A673 (cell line): Measurements from ENCODE around the gene IZUMO2. TPM values are rescaled to one million over a fixed set of nuclear protein-coding genes. Genes with fewer than 3 reads are reported as not detected.
A peak's percentile ranks its signal among the peaks of the same experiment; 100 is the strongest.

Experiments
- BruUV-seq: library from RNA; stranded (reverse); fragments of 400-500 nt; replicated peaks from 2 replicates; lab custom pipeline; 2021; lab: Mats Ljungman, UMichigan
- CTCF ChIA-PET: fragments of 300-600 bp; sonication (Branson Sonifier 250); formaldehyde crosslinking; loops from one replicate; lab custom pipeline; 2022; ENCODE audit warnings: antibody characterized with exemption; lab: Charles Lee
- POLR2A ChIA-PET: fragments of 300-600 bp; sonication (Branson Sonifier 250); formaldehyde crosslinking; loops from one replicate; lab custom pipeline; 2022; ENCODE audit warnings: antibody characterized with exemption; ENCODE audit not compliant: low non-redundant PET; lab: Charles Lee
- DNase-seq: peaks from one replicate; pipeline ENCODE4 v3.0.0-alpha.2; 2015; ENCODE audit warnings: low spot score
- H3K27ac ChIP-seq: fragments of 200-600 bp; sonication (generic); 2 replicates; pipeline ENCODE4 v1.5.1; 2016; ENCODE audit warnings: mixed run types, low read depth, mild to moderate bottlenecking, mixed read lengths, antibody characterized with exemption, low read length; ENCODE audit not compliant: poor library complexity, severe bottlenecking
- H3K27me3 ChIP-seq: fragments of 200-600 bp; sonication (generic); replicated peaks from 2 replicates; pipeline ENCODE4 v1.6.1; 2017; ENCODE audit warnings: mixed run types, low read depth, mild to moderate bottlenecking, mixed read lengths, antibody characterized with exemption, low read length; ENCODE audit not compliant: insufficient read depth, poor library complexity
- H3K36me3 ChIP-seq: fragments of 200-600 bp; sonication (generic); 2 replicates; pipeline ENCODE4 v1.6.1; 2016; ENCODE audit warnings: mixed run types, mild to moderate bottlenecking, mixed read lengths, antibody characterized with exemption, low read length; ENCODE audit not compliant: insufficient read depth, poor library complexity, severe bottlenecking
- H3K4me1 ChIP-seq: fragments of 200-600 bp; sonication (generic); 2 replicates; pipeline ENCODE4 v1.6.1; 2017; ENCODE audit warnings: mixed run types, mild to moderate bottlenecking, mixed read lengths, antibody characterized with exemption, low read length; ENCODE audit not compliant: insufficient read depth, poor library complexity, severe bottlenecking
- H3K4me3 ChIP-seq: fragments of 200-600 bp; sonication (generic); 2 replicates; pipeline ENCODE4 v1.5.1; 2016; ENCODE audit warnings: low read depth, mixed run types, mild to moderate bottlenecking, mixed read lengths, low read length; ENCODE audit not compliant: poor library complexity, severe bottlenecking
- H3K9me3 ChIP-seq: fragments of 200-600 bp; sonication (generic); 2 replicates; pipeline ENCODE4 v1.6.1; 2016; ENCODE audit warnings: mixed run types, low read depth, mild to moderate bottlenecking, mixed read lengths, antibody characterized with exemption, low read length; ENCODE audit not compliant: poor library complexity, severe bottlenecking
- EZH2 ChIP-seq: fragments of 200-600 bp; sonication (generic); IDR thresholded peaks from 2 replicates; pipeline ENCODE4 v1.6.1; 2017; ENCODE audit warnings: borderline replicate concordance, low read depth, mild to moderate bottlenecking, mixed read lengths, antibody characterized with exemption, low read length; ENCODE audit not compliant: poor library complexity, severe bottlenecking
- intact Hi-C: fragments of 100-400 bp; cut with micrococcal nuclease; formaldehyde crosslinking; loops from one replicate; pipeline ENCODE4 v1.10.0; 2022; ENCODE audit not compliant: unreplicated experiment
- total RNA-seq: library from RNA; stranded (reverse); gene quantifications from 2 replicates; pipeline ENCODE4 v1.2.3, GENCODE V29; 2021
- TF ChIP-seq, protein P1 (sequence below): fragments of 300-800, 200-600 bp; sonication (generic); conservative IDR thresholded peaks from 2 replicates; pipeline ENCODE4 v1.5.1; 2017; ENCODE audit warnings: low read depth, mild to moderate bottlenecking, antibody characterized with exemption, low read length, moderate library complexity, mixed read lengths

The IZUMO2 gene
- total RNA-seq, 1 experiment from 2014 or later: not detected

DNA sequence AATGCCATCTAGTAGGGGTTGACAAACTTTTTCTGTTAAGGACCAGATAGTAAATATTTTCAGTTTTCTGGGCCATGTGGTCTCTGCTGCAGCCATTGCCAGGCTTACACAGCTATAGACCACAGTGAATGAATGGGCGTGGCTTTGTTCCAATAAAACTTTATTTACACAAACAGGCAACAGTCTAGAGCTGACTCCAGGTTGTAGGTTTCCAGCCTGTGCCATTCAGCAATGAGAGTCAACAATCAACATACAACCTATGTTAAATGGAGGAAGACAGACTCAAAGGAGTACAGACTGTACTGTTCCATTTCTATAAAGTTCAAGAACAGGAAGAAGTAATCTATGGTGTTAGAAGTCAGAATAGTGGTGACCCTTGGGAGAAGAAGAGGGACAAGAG, 15.2 kb upstream of the IZUMO2 start:
- CTCF ChIA-PET: no interaction called here
- POLR2A ChIA-PET: no interaction called here

DNA sequence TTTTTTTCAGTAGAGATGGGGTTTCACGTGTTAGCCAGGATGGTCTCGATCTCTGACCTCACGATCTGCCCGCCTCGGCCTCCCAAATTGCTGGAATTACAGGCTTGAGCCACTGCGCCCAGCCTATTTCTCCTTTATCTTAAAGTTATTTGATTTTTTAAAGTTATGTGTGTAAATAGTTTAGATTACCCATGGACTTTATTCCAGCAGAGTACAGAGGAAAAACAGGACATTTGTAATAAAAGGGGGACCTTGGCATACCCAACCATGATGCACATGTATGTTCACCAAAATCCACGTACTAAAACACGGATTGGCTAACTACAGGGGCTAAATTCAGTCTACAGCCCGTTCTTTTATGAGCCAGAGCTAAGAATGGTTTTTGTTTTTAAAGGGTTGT, 13.7 kb upstream of the IZUMO2 start:
- H3K4me1 ChIP-seq: no peaks in the 10 kb centered on the region
- TF ChIP-seq EZH2: no peak
- TF ChIP-seq, protein P1, sequence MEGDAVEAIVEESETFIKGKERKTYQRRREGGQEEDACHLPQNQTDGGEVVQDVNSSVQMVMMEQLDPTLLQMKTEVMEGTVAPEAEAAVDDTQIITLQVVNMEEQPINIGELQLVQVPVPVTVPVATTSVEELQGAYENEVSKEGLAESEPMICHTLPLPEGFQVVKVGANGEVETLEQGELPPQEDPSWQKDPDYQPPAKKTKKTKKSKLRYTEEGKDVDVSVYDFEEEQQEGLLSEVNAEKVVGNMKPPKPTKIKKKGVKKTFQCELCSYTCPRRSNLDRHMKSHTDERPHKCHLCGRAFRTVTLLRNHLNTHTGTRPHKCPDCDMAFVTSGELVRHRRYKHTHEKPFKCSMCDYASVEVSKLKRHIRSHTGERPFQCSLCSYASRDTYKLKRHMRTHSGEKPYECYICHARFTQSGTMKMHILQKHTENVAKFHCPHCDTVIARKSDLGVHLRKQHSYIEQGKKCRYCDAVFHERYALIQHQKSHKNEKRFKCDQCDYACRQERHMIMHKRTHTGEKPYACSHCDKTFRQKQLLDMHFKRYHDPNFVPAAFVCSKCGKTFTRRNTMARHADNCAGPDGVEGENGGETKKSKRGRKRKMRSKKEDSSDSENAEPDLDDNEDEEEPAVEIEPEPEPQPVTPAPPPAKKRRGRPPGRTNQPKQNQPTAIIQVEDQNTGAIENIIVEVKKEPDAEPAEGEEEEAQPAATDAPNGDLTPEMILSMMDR: no peak
- no peak overlapping the region for H3K4me3 ChIP-seq
- no peak for DNase-seq
- no peaks in the 10 kb centered on the region for H3K27me3 ChIP-seq
- no peaks in the 10 kb centered on the region for H3K9me3 ChIP-seq
- ChIA-PET CTCF (no interaction called here), POLR2A (no interaction called here)
- H3K36me3 ChIP-seq: no peaks in the 10 kb centered on the region
- intact Hi-C loops: no loop called here
- BruUV-seq: no TSS peak
- H3K27ac ChIP-seq: no peak overlapping the region

More for the DNA sequence above, 15.2 kb upstream of the IZUMO2 start:
- no peak for TF ChIP-seq EZH2
- TF ChIP-seq, protein P1: no peak
- DNase-seq: no peak
- H3K27me3 ChIP-seq: no peaks in the 10 kb centered on the region
- H3K9me3 ChIP-seq: no peaks in the 10 kb centered on the region
- no TSS peak for BruUV-seq
- intact Hi-C loops: no loop called here
- no peaks in the 10 kb centered on the region for H3K4me1 ChIP-seq
- no peaks in the 10 kb centered on the region for H3K36me3 ChIP-seq
- H3K4me3 ChIP-seq: no peak overlapping the region
- no peak overlapping the region for H3K27ac ChIP-seq

DNA sequence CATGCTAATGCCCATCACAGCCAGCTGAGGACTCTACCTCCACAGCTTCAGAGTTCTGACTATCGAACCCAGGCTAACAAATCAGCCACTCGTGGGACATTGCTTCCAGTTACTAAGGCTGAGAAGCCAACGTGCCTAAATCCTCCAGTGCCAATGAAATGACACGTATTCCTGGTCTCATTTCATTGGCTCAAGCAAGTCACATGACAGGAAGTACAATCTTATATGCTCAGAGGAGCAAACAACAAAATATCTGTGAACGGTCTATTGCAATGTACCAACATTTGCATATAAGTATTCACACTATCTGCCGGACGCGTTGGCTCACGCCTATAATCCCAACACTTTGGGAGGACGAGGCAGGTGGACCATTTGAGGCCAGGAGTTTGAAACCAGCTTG, 12.8 kb upstream of the IZUMO2 start:
- POLR2A ChIA-PET: no interaction called here
- intact Hi-C loops: no loop called here

More for the DNA sequence above, 12.8 kb upstream of the IZUMO2 start:
- no peak overlapping the region for H3K27ac ChIP-seq
- no peak overlapping the region for H3K4me3 ChIP-seq
- no peaks in the 10 kb centered on the region for H3K9me3 ChIP-seq
- H3K4me1 ChIP-seq: no peaks in the 10 kb centered on the region
- TF ChIP-seq EZH2: no peak
- TF ChIP-seq, protein P1: no peak
- CTCF ChIA-PET: no interaction called here
- BruUV-seq: no TSS peak
- H3K36me3 ChIP-seq: no peaks in the 10 kb centered on the region
- peak; percentile 13 for DNase-seq
- H3K27me3 ChIP-seq: no peaks in the 10 kb centered on the region
